Activated naive CD8-positive, alpha-beta T cell treated with anti-CD3 and anti-CD28 coated beads for 36 hours (primary cell): ENCODE results near the gene XPC. TPM values are rescaled to one million over a fixed set of nuclear protein-coding genes. Genes with fewer than 3 reads are reported as not detected.

Experiments used
- DNase-seq: peaks from one replicate; pipeline ENCODE4 v3.0.0; 2021
- H3K27ac Mint-ChIP-seq: one replicate; pipeline ENCODE4 v1.8.0; 2022; ENCODE audit warnings: mild to moderate bottlenecking, moderate library complexity, mixed read lengths
- H3K27me3 Mint-ChIP-seq: one replicate; pipeline ENCODE4 v1.8.0; 2022; ENCODE audit warnings: mild to moderate bottlenecking, mixed read lengths
- H3K36me3 Mint-ChIP-seq: one replicate; pipeline ENCODE4 v1.8.0; 2021; ENCODE audit warnings: mild to moderate bottlenecking, mixed read lengths
- H3K4me1 Mint-ChIP-seq: one replicate; pipeline ENCODE4 v1.8.0; 2021; ENCODE audit warnings: mixed read lengths
- H3K4me3 Mint-ChIP-seq: one replicate; pipeline ENCODE4 v1.8.0; 2022; ENCODE audit warnings: mild to moderate bottlenecking, moderate library complexity, mixed read lengths
- H3K9me3 Mint-ChIP-seq: one replicate; pipeline ENCODE4 v1.8.0; 2022; ENCODE audit warnings: mixed read lengths
- total RNA-seq, 2 experiments: library from RNA; stranded (reverse); gene quantifications; one replicate each; pipeline ENCODE4 v1.2.3, GENCODE V29; 2021

The XPC gene
- total RNA-seq, 2 experiments from 2014 or later, result 19.8 to 25.4 TPM

DNA sequence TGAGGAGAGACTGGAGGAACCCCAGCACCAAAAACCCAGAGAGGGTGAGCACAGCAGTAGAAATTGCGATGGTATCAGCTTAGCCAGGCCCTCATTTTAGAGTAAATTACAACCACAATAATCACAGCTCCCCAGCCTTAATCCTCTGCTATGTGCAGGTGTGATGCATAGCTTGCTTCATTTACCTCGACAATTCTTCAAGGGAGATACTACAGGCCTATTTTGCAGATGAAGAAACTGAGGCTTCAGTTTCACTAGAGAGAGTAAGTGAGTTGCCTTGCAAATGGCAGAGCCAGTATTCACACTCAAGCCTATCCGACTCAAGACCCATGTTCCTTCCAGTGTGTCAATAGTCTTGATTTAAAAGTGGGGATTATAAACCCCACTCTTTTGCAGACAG lies 33.6 kb upstream of the XPC start:
- Mint-ChIP-seq H3K4me1 (no peaks in the 10 kb centered on the region), H3K27ac (no peak overlapping the region), H3K4me3 (no peak overlapping the region), H3K36me3 (no peaks in the 10 kb centered on the region), H3K27me3 (no peaks in the 10 kb centered on the region), H3K9me3 (no peaks in the 10 kb centered on the region)
- no peak for DNase-seq

DNA sequence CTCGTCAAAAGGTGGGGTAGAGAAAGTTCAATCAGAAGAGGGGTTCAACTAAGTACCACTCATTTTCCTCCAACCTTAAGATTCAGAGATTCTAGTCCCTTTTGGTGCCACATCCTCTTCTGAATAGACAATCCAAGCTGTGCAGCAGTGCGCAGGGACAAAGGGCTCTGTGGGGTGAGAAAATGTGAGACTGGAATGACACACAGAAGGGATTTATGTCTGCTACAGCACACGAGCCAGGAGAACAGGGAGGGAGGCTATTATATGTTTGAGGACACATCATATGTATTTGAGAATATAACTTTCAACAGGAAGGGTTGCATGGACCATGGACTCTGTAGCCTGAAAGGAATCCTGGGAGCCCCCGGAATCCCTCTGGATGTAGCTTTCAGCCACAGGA lies 33.2 kb upstream of the XPC start:
- no peaks in the 10 kb centered on the region for H3K27me3 Mint-ChIP-seq
- no peak overlapping the region for H3K4me3 Mint-ChIP-seq

DNA sequence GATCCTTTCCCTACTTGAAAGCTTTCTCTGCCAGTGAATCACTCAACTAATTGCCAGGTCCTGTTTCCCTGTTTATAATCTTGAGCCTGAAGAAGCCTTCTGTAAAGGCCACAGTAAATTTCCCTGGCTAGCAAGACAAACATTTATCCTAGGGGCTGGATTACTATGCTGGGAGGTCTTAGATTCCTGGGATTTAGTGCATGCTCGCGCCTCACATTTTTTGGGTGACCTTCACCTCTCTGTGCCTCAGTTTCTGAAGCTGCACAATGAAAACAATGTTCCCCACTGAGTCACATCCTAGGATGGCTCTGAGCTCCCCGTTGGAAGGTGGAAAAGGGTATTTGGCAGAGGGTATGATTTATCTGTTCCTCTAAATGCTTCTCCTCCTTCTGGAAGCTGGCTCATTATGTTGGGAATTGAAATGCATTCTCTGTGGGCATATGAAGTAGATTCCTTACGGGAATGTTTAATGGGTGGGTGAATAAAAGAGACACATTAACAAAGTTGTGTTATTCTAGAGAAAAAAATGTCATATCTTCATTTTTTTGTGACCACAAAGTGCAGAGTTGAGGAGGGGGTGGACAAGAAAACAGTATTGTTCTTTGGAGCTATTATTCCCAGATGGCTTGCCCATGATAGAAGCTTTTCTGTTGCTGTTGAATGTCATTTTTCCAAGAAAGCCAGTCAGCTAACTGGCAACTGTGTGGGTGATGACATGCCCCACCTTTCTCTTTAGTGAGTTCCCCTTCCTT lies 32.6 kb upstream of the XPC start:
- no peaks in the 10 kb centered on the region for H3K9me3 Mint-ChIP-seq
- H3K27me3 Mint-ChIP-seq, result no peaks in the 10 kb centered on the region
- H3K36me3 Mint-ChIP-seq, result no peaks in the 10 kb centered on the region
- H3K27ac Mint-ChIP-seq, result no peak overlapping the region
- DNase-seq, result no peak
- H3K4me1 Mint-ChIP-seq, result no peaks in the 10 kb centered on the region
- H3K4me3 Mint-ChIP-seq, result no peak overlapping the region

More for the DNA sequence above, 33.2 kb upstream of the XPC start:
- Mint-ChIP-seq H3K27ac (no peak overlapping the region), H3K4me1 (no peaks in the 10 kb centered on the region), H3K36me3 (no peaks in the 10 kb centered on the region), H3K9me3 (no peaks in the 10 kb centered on the region)
- DNase-seq, result no peak

DNA sequence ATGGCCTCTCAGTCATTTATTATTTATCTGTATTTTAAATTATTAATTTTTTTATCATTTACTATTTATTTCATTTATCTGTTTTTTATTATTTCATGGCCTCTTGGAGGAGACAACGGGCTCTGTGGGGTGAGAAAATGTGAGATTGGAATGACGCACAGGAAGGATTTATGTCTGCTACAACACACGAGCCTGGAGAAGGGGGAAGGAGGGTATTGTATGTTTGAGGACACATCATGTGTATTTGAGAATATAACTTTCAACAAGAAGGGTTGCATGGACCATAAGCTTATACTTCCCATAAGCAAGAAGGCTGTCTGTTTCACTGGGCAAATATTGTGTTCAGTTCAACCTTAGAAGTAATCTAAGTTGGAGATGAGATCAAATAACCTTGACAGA lies 31.9 kb upstream of the XPC start:
- no peak for DNase-seq
- no peaks in the 10 kb centered on the region for H3K27me3 Mint-ChIP-seq
- H3K4me1 Mint-ChIP-seq, result no peaks in the 10 kb centered on the region
- H3K36me3 Mint-ChIP-seq, result no peaks in the 10 kb centered on the region
- no peak overlapping the region for H3K27ac Mint-ChIP-seq
- H3K4me3 Mint-ChIP-seq, result no peak overlapping the region
- no peaks in the 10 kb centered on the region for H3K9me3 Mint-ChIP-seq

DNA sequence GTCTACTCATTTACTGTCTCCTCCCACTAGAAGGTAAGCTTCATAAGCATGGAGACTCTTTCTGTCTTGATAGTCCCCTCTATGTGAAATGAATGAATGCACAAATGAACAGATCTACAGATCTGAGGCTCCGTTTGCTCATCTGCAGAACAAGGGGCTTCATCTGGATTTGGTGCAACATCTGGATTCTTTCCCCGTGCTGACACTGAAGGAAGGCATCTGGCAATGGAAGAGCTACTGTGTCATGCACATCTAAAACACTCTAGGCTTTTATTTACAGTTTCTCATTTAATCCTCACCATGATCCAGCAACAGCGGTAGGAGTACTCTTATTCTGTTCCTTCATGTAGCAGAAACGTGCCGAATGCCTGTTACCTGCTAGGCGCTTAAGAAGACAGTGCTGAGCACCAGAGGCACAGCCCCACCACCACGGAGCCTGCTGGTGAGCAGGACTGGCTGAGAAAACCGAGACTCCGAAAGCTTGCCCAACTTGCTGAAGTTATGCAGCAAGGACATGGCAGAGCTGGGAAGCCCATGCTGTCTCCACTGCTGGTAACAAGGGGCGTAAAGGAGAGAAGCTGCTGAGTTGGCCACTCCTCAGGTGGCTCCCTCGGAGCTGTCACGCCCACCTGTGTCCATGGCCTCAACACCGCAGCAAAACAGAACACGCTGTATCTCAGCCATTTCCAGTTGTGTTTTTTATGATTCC lies 31.3 kb upstream of the XPC start:
- H3K27ac Mint-ChIP-seq, result no peak overlapping the region
- no peaks in the 10 kb centered on the region for H3K4me1 Mint-ChIP-seq
- no peak overlapping the region for H3K4me3 Mint-ChIP-seq
- H3K9me3 Mint-ChIP-seq, result no peaks in the 10 kb centered on the region
- DNase-seq, result no peak
- H3K36me3 Mint-ChIP-seq, result no peaks in the 10 kb centered on the region
- no peaks in the 10 kb centered on the region for H3K27me3 Mint-ChIP-seq

DNA sequence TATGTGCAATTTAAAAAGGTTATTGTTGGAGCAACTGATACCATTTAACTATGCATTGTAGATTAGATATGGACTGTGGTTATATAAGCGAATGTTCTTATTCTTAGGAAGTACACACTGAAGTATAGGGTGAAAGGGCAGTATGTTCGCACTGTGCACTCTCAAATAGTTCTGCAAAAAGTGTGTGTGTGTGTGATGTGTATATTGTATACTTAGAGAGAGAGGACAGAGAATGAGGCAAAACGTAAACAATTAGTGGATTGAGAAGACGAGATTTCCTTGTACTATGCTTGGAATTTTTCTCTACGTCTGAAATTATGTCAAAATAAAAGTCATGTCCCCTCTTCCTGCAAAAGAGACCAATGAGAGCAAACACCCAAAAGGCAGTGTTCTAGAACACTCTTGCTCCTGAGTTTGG lies 30.6 kb upstream of the XPC start:
- Mint-ChIP-seq H3K27me3 (no peaks in the 10 kb centered on the region), H3K9me3 (no peaks in the 10 kb centered on the region), H3K4me1 (no peaks in the 10 kb centered on the region), H3K36me3 (no peaks in the 10 kb centered on the region), H3K27ac (no peak overlapping the region), H3K4me3 (no peak overlapping the region)
- DNase-seq, result no peak

DNA sequence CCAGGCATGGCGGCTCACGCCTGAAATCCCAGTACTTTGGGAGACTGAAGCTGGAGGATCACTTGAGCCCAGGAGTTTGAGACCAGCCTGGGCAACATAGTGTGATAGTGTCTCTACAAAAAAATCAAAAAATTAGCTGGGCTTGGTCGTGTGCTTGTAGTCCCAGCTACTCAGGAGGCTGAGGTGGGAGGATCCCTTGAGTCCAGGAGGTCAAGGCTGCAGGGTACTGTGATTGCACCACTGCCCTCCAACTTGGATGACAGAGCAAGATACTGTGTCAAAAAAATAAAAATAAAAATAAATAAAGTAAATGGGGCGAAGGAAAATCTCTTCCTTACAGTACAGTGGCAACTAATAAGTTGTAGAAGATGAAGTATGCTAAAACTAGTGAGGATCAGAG lies 29.8 kb upstream of the XPC start:
- Mint-ChIP-seq H3K9me3 (no peaks in the 10 kb centered on the region), H3K4me1 (peaks cover 3% of the 10 kb centered on the region), H3K27me3 (no peaks in the 10 kb centered on the region), H3K4me3 (no peak overlapping the region), H3K36me3 (no peaks in the 10 kb centered on the region), H3K27ac (no peak overlapping the region)
- no peak for DNase-seq

DNA sequence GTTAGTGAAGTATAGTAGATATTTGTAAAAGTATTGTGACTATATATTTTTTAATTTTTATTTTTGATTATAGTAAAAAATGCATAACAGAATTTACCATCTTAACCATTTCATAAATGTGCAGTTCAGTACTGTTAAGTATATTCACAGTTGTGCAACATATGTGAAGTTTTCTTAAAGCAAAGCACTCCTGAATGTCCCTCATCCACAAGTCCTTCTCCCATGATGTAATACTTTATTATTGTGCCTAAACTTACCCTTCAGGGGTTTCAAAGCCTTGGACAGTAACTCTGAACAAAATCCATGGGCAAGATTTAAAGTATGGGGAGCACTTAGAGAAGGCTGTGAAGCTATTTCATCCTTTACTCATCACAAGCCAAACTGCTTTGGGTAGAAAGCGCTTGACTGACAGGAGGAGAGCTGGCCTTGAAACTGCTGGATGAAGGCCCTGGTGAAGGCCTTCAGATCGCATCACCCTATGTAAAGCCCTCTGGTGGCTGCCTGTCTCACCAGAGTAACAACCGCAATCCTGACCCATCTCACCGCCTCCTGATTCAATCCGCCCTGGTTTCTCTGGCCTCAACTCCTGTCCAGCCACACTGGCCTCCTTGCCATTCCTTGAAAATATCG lies 28.3 kb upstream of the XPC start:
- Mint-ChIP-seq H3K27me3 (no peaks in the 10 kb centered on the region), H3K27ac (no peak overlapping the region), H3K4me1 (peaks cover 3% of the 10 kb centered on the region), H3K9me3 (no peaks in the 10 kb centered on the region), H3K36me3 (no peaks in the 10 kb centered on the region), H3K4me3 (no peak overlapping the region)
- DNase-seq, result no peak

DNA sequence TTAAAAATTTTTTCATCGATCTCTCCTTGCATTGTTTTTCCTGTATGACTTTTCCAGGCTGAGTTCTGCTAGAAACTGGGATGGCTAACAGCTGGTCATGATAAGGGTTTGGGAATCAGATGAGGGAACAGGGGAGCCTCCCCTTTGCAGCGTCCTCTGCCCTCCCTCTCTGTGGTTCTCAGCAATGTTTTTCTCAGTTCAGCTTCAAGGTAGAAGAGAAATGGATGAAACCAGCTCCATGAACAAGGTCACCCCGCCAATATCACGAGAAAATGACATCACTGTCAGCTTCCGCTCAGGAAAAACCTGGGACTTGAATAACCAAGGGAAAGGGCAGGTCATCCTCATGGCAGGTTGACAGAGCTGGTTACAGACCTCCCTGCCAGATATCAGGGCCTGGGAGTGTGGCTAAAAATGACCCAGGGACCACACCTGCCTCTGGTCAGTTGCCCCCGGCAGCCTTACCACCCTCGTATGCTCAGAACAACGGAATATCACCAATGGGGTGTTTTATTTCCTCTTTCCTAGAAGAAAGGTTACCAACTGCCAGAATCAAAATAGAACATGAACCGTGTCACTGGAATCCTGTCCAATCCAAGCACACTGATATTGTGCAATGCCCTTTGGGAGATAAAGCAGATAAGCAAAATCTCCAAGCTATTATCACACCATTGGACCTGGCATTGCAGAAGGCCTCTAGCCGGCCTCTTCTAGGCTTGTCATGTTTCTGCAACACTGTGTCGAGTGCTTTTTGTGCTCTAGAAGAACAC lies 26.3 kb upstream of the XPC start:
- no peak overlapping the region for H3K27ac Mint-ChIP-seq
- no peaks in the 10 kb centered on the region for H3K36me3 Mint-ChIP-seq
- no peak for DNase-seq
- no peaks in the 10 kb centered on the region for H3K9me3 Mint-ChIP-seq
- H3K4me3 Mint-ChIP-seq, result no peak overlapping the region
- no peaks in the 10 kb centered on the region for H3K27me3 Mint-ChIP-seq
- peaks cover 3% of the 10 kb centered on the region for H3K4me1 Mint-ChIP-seq

DNA sequence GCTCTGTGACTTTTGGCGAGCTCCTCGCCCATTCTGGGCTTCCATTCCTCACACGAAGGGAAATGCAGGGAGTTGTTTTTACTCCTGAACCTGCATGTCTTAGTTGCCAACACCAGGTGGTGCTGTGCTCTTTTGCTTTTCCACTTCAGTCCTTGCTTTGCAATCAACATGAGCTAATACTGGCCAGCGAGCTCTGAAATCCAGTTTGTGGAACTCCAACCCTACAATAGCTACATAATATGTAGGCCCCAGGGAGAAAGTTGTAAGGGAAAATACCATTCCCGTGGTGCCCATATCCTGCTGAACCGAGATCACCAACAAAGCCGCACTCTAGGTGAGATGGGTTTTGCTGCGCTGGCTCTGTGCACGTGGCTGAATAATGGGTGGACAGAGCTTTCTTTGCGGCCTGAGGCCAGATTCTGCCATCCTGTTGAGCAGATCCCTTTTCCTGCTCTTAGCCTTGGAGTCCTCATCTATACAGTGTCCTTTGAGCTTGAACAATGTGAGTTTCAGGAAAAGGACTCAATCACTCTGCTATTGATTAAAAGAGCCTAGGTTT lies 25.2 kb upstream of the XPC start:
- Mint-ChIP-seq H3K27ac (no peak overlapping the region), H3K4me1 (peaks cover 3% of the 10 kb centered on the region), H3K27me3 (no peaks in the 10 kb centered on the region), H3K4me3 (no peak overlapping the region), H3K36me3 (peaks cover 5% of the 10 kb centered on the region), H3K9me3 (no peaks in the 10 kb centered on the region)
- peak; percentile 19 for DNase-seq

DNA sequence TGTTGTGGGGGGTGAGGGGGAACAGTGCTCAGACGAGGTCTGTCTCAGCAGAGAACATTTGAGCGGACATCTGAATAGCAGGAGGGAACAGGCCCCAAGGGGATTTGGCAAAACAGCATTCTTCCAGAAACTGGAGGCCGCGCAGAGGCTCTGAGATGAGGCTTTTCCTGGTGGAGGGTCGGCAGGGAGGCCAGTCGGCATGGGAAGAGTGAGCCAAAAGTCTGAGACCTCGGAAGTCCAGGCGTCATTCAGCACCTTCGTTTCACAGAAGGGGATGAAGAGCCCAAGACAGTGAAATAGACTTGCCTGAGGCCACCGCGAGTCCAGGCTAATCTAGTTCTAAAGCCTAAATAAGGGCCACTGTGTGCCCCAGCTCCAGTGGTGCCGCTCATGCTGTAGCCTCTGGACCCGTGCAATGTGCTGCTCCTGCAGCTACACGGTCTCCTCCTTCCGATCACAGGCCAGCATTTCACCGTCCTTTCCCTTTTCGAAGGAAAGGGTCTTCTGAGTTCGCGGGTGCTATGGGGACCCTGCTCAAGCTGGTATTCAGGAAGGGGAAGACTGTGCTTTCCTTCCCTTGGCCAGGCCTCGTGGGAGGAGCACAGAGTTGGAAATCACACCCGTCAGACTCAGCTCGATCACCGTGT lies 24.6 kb upstream of the XPC start:
- Mint-ChIP-seq H3K27me3 (no peaks in the 10 kb centered on the region), H3K9me3 (no peaks in the 10 kb centered on the region), H3K36me3 (peaks cover 10% of the 10 kb centered on the region), H3K27ac (no peak overlapping the region), H3K4me1 (peaks cover 3% of the 10 kb centered on the region), H3K4me3 (no peak overlapping the region)
- no peak for DNase-seq

DNA sequence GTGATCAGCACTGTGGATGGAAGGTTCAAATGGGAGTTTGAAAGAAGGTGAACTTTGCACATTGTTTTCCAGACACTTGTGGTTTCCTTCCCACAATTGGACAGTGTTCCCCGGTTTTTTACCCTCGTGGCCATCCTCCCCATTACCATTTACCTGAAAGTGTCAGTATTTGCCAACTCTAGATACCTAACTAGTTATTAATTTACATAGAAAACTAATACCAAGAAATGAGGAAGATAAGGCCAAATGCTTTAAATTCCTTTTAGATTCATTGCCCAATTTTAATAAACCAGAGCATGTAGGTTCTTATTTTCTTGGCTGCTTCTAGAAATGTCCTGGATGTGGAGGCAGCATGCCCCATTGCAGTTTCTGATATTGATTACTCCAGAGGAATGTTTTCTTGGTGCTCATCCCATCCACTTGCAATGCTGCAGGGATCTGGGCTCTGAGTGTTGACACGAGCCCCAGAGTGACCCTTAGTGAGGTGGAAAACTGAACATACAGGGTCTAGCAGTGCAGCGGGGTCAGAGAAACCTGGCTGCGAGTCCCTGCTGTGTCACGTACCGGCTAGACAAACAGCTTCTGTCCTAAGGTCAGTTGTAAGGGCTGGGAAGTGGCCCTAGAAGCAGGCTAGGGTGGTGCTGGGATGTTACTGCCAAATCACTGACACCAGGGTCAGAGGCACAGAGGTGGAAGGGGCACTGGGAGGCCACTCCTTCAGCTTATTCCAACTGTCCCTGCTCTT lies 23.7 kb upstream of the XPC start:
- Mint-ChIP-seq H3K4me1 (peaks cover 3% of the 10 kb centered on the region), H3K27me3 (no peaks in the 10 kb centered on the region), H3K36me3 (peaks cover 15% of the 10 kb centered on the region), H3K27ac (no peak overlapping the region), H3K4me3 (no peak overlapping the region), H3K9me3 (no peaks in the 10 kb centered on the region)
- DNase-seq, result no peak

DNA sequence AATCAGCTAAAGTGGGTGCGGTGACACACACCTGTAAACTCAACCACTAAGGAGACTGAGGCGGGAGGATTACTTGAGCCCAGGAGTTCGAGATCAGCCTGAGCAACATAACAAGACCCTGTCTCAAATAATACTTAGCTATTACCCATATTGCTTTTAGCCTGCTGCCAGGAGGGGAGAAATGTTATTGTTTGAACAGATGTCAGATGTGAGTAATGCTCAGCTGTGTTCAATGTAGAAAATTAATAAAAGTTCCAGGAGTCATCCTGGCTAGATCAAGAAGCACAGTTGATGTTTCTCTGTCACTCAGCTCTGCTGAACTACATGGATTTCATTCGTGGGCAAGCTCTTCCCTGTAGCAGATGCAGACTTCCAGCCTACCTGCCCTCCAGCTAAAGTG lies 22.4 kb upstream of the XPC start:
- no peak for DNase-seq
- Mint-ChIP-seq H3K27ac (no peak overlapping the region), H3K9me3 (no peaks in the 10 kb centered on the region), H3K27me3 (no peaks in the 10 kb centered on the region), H3K4me3 (no peak overlapping the region), H3K36me3 (peaks cover 15% of the 10 kb centered on the region), H3K4me1 (peaks cover 3% of the 10 kb centered on the region)

DNA sequence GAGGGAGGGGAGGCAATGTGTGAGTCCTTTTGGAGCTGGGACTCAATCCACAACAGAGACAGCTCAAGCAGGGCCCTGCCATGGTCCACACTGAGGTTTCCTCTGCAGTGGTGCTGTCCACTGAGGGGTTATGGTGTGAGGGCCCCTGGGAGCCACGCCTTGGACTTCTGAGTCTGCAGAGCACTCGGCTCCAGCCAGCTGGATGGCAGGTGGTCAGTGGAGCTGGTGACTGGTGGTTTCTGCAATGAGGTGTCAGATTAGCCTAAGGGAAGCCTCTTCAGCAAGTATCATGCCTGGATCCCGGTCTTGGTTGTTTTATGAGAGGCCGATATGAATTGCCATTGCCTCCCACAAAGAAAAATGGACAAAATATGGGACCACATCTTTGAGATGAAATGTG lies 21.9 kb upstream of the XPC start:
- Mint-ChIP-seq H3K4me3 (no peak overlapping the region), H3K27ac (no peak overlapping the region), H3K36me3 (peaks cover 15% of the 10 kb centered on the region), H3K9me3 (no peaks in the 10 kb centered on the region), H3K4me1 (peaks cover 3% of the 10 kb centered on the region), H3K27me3 (no peaks in the 10 kb centered on the region)
- DNase-seq, result no peak
